Mesothelial cell of epicardium (in vitro differentiated cells): ENCODE results near the gene NOTCH2NLA. TPM values are rescaled to one million over a fixed set of nuclear protein-coding genes. Genes with fewer than 3 reads are reported as not detected.
"Not testable (repeated sequence)": the region's sequence is repeated elsewhere in the genome, so short reads cannot be mapped to it uniquely, and the experiment has no call there.

Experiments
- DNase-seq, 2 experiments: peaks; one replicate each; pipeline ENCODE4 v3.0.0; 2021; ENCODE audit warnings: low spot score in 2 of 2; ENCODE audit not compliant: unreplicated experiment in 2 of 2
- H3K27ac Mint-ChIP-seq: 2 replicates; pipeline ENCODE4 v1.8.0; 2021; ENCODE audit warnings: mixed read lengths
- H3K27me3 Mint-ChIP-seq: 2 replicates; pipeline ENCODE4 v1.8.0; 2021; ENCODE audit warnings: low read depth, mixed read lengths
- H3K36me3 Mint-ChIP-seq: 2 replicates; pipeline ENCODE4 v1.8.0; 2021; ENCODE audit warnings: mixed read lengths
- H3K4me1 Mint-ChIP-seq: 2 replicates; pipeline ENCODE4 v1.8.0; 2021; ENCODE audit warnings: mixed read lengths
- H3K4me3 Mint-ChIP-seq: 2 replicates; pipeline ENCODE4 v1.8.0; 2021; ENCODE audit warnings: mild to moderate bottlenecking, moderate library complexity, mixed read lengths
- H3K9me3 Mint-ChIP-seq: 2 replicates; pipeline ENCODE4 v1.8.0; 2021; ENCODE audit warnings: mixed read lengths
- total RNA-seq: library from RNA; stranded (reverse); gene quantifications from 3 replicates; pipeline ENCODE4 v1.2.1, GENCODE V29; 2021

Gene NOTCH2NLA
- 71.2 to 79.3 TPM (median 72.8 TPM) in 3 replicates for total RNA-seq

DNA sequence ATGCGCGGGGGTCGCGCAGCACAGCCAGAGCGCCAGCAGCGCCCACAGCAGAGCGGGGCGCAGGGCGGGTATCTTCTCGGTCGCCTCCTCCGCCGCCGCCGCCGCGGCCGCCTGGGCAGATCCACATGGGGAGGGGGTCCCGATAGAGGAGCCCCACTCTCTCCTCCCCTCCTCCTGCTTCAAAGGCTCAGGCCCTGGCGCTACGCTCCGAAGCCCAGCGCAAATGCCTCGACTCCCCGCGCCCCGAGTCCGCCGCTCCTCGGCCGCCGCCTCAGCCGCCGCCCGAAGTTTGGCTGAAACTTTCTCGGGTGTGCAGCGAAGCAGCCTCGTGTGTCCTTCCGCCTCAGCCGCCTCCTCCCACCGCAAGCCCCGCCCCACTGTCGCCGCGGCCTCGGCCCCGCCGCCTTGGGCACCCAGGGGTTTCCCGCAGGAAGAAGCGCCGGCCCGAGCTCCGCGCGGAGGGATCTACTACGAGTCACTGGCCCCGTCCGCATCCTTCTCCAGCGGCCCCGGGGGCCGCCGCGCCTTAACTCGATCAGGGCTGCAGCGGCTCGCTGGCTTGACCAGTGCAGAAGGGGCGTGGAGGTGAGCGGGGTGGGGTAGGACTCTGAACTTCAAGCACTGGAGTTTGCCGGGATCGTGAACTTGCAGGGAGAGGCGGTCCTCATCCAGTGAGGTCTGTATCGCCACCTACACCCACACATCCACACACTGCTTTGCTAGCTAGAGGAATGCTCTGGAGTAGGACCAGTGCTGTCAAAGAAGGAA lies at the start of gene NOTCH2NLA:
TSS of gene NOTCH2NLA (minus strand) at position 312 of the 768 bp plus-strand sequence. CDS start 39,684 bp downstream, outside the sequence.
- DNase-seq, result peak; percentile 8 to 63
- not testable (repeated sequence) for H3K4me1 Mint-ChIP-seq, H3K27me3 Mint-ChIP-seq, H3K9me3 Mint-ChIP-seq, H3K36me3 Mint-ChIP-seq
- Mint-ChIP-seq H3K27ac (peak within 1 kb of the TSS; percentile 80), H3K4me3 (peak within 1 kb of the TSS; percentile 68)

DNA sequence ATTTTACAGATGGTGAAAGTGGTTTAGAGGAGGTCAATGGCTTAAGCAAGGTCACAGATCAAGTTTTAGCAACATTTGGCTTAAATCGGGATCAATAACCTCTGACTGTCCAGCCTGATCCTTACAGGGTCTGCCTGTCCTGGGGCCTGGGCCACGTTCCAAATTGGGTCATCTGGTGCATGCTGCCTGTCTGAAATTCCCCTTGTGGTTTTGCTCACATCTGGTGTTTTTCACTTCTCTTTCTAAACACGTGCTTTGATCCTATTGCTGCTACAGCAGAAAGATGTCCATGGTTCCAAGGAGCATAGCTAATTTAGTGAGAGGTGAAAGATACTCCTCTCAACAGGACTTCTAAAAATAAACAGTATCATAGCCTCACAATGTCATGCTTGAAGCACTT lies 49.5 kb upstream of the NOTCH2NLA start:
- not testable (repeated sequence) for H3K27ac Mint-ChIP-seq, H3K36me3 Mint-ChIP-seq, H3K4me1 Mint-ChIP-seq, H3K4me3 Mint-ChIP-seq, DNase-seq, H3K27me3 Mint-ChIP-seq, H3K9me3 Mint-ChIP-seq

DNA sequence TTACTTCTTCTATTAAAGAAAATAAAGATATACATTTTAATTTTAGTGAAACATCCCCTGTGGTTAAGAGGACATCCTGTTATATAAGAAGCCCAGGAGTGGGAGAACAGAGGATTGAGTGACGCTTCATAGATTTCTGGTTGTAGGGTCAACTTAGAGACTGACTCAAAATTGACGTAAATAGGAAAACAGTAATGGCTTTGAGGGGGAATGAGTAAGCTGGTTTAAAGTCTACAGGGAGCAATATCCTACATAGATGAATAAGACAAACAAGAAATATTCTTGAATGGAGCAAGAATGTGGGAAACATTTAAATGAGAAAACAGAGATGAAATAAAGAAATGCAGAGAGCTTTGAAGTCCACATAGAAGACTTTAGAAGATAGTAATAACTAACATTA lies 48.3 kb upstream of the NOTCH2NLA start:
- not testable (repeated sequence) for H3K36me3 Mint-ChIP-seq, H3K27ac Mint-ChIP-seq, H3K9me3 Mint-ChIP-seq, H3K4me1 Mint-ChIP-seq, H3K4me3 Mint-ChIP-seq, H3K27me3 Mint-ChIP-seq, DNase-seq

DNA sequence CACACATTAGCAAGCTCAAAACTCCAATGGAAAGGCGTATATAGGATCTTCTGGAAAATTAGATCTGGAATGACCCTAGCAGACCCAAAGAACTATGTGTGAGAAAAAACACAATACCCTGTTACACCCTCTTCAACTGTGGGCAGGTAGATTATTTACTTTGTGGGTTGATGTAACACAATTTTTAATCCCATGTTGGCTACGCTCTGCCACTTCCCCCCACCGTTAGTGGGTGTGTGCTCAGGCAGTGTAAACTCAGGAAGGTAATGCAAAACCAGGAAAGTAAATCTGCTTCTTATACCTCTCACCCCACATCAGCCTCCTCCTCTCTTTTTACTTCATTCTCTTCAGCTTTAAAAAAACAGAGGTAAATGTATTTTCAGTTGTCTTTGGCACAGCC lies 45.3 kb upstream of the NOTCH2NLA start:
- H3K27me3 Mint-ChIP-seq, H3K4me1 Mint-ChIP-seq, H3K4me3 Mint-ChIP-seq, H3K27ac Mint-ChIP-seq, H3K9me3 Mint-ChIP-seq, DNase-seq, H3K36me3 Mint-ChIP-seq: not testable (repeated sequence)

DNA sequence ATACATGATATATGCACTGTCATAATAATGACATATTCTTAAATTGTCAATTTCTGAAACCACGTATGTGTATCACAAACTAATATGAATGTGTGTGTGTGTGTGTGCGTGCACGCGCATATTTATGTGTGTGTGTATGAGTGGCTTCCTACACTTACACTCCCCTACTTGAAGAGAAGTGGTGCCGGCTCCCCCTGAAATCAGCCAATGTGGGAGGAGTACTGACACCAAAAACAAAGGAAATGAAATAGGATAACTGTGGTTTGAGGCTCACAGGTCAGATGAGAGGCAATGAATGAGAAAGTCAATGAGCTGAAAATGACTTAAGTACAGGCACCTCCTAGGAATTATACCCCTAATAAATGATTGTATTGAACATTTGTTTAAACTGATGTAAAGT lies 44.4 kb upstream of the NOTCH2NLA start:
- H3K27me3 Mint-ChIP-seq, H3K4me3 Mint-ChIP-seq, H3K9me3 Mint-ChIP-seq, H3K36me3 Mint-ChIP-seq, H3K4me1 Mint-ChIP-seq, DNase-seq, H3K27ac Mint-ChIP-seq: not testable (repeated sequence)

DNA sequence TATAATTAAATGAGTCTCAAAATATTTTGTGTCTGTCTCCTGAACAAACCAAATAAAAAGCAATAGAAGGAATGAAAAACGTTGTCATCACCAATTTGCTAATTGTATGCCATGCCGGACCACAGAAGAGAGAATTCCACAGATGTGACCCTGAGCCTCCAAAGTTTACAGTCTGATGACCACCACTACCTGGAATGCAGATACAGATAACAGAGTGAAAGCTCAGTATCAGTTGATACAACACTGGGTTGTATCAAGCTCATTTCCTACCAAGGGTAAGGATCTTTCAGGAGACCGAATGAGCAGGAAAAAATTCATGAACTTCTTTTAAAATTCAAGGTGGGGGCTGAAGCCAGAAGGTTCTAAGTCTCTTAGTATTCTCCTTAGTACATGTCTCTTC lies 43.9 kb upstream of the NOTCH2NLA start:
- H3K36me3 Mint-ChIP-seq, DNase-seq, H3K4me3 Mint-ChIP-seq, H3K4me1 Mint-ChIP-seq, H3K9me3 Mint-ChIP-seq, H3K27ac Mint-ChIP-seq, H3K27me3 Mint-ChIP-seq: not testable (repeated sequence)

DNA sequence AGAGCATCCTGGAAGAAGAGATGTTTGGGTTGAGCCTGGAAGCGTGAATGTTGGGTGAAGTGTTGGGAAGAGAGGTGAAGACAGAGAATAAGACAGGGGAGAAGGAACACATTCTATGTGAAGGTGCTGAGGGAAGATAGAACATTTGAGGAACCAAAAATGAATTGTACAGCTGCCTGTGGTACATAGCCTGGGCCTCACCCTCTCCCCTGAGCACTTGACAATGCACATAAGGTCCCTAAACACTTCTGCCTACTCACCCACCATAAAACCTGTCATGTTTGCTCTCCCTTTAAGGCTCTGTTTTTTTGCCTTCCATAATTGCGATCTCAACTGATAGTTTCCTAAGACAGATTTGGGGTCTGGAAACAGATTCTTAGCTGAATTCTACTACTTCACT lies 43.2 kb upstream of the NOTCH2NLA start:
- not testable (repeated sequence) for H3K36me3 Mint-ChIP-seq, DNase-seq, H3K4me1 Mint-ChIP-seq, H3K4me3 Mint-ChIP-seq, H3K9me3 Mint-ChIP-seq, H3K27ac Mint-ChIP-seq, H3K27me3 Mint-ChIP-seq

DNA sequence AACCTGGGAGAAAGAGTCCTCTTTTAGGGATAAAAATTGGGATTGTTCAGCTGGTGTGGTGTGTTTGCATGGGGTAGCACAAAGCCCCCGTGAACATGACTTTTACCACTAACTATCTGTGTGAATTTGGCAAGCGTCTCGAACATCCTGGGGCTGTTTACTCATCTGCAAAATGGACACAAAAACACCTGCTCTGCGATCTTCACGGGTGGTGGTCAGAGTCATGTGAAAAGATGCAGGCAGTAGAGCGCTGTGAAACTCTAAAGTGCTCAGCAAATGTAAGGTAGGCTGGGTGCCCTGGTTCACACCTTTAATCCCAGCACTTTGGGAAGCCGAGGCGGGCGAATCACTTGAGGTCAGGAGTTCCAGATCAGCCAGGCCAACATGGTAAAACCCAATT lies 41.3 kb upstream of the NOTCH2NLA start:
- H3K27ac Mint-ChIP-seq, H3K36me3 Mint-ChIP-seq, H3K27me3 Mint-ChIP-seq, DNase-seq, H3K4me3 Mint-ChIP-seq, H3K4me1 Mint-ChIP-seq, H3K9me3 Mint-ChIP-seq: not testable (repeated sequence)

DNA sequence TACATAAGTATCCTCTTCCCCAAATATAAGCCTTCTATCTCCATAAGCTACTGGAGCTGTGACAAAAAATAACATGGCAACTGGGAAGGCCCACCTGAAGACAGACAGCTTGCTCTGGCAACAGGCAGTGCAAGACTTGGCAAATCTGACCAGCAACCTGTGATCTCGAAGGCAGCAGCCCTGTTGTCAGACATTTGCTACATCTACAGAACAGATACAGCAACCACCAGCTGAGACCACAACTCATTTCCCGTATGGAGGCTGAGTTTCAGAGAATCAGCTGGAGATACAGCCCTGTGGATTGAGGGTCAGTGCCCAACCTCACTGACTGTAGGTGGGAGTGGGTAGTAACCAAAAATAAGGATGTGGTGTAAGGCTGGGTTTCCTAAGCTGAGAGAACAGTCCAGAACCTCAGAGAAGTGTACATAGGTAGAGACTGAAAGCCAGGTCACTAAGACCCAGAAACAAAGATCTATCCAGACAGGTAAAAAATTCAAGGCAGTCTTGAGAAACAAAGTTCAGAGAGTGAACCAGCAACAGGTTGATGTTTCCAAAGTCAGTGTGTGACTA lies 37.4 kb upstream of the NOTCH2NLA start:
- H3K36me3 Mint-ChIP-seq, H3K9me3 Mint-ChIP-seq, H3K27me3 Mint-ChIP-seq, DNase-seq, H3K4me1 Mint-ChIP-seq, H3K27ac Mint-ChIP-seq, H3K4me3 Mint-ChIP-seq: not testable (repeated sequence)

DNA sequence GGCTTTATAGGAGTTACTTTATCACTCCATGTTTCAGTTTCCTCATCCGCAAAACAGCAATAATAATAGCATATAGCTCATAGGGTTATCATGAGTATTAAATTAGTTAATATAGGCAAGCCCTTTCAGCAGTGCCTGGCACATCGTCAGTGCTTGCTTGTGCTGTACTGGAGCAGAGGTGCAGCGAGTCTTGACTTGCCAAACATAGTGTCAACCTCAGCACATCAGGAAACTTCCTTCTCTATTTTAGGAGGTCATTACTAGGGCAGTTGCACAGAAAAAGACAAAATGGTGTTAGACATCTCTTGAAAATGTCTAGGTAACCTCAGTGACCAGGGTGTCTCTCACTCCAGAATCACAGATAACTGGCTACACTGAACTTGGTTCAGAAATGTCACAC lies 35.9 kb upstream of the NOTCH2NLA start:
- DNase-seq, H3K9me3 Mint-ChIP-seq, H3K4me3 Mint-ChIP-seq, H3K36me3 Mint-ChIP-seq, H3K27me3 Mint-ChIP-seq, H3K4me1 Mint-ChIP-seq, H3K27ac Mint-ChIP-seq: not testable (repeated sequence)

DNA sequence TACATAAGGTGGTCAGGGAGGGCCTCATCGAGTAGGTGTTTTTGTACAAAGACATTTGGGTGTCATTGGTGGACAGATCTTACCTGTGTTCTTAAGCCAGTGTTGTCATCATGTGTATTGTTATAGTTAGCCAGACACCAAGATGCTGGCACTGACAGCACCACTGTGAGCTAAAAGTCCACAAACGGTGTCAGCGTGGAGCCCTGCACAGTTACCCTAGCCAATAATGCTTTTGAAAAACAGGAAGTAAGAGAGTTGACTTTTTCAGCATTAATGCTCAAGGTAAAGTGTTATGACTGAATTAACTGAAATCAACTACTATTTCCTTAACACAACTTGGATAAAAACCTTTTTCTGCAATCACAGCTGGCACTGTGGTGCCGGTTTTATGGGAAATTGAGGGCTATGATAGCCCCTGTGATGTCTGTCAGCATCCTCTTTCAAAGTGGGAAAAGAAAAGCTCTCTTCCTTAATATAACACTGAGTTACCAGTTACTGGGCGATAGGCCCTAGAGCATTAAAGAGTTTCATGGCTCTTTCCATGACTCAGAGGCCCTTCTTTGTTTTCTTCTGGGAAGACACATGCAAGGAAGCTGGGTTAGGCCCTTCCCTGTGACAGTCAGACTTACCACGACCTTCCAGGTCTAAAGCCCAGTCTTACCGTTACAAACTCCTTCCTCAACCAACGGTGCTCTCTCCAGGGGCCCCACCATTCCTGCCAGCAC lies 31.3 kb upstream of the NOTCH2NLA start:
- not testable (repeated sequence) for DNase-seq, H3K4me3 Mint-ChIP-seq, H3K36me3 Mint-ChIP-seq, H3K4me1 Mint-ChIP-seq, H3K9me3 Mint-ChIP-seq, H3K27me3 Mint-ChIP-seq, H3K27ac Mint-ChIP-seq

DNA sequence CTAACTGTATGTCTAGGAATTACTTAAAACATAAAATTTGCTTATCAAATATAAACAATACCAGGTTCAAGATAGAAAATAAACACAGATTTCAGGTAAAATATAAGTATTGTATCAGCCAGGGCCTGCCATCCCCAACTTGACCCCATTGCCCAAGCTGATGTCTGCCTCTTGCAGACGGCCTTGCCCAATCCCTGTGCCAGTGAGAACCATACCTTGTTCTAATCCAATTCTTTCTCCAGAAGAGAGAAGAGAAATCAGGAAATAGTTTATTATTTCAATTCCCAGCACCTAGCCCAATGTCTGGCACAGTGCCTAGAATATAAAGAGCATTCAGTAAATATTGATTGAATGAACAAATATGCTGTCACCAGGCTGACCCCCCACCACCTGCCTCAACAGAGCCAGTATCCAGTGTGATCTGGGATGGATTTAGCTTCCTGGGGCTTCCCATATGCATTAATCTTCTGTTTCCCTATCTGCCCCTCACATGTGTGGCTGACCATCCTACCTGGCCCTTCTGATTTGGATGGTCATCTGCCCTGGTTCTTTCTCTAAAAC lies 29.3 kb upstream of the NOTCH2NLA start:
- not testable (repeated sequence) for DNase-seq, H3K27me3 Mint-ChIP-seq, H3K9me3 Mint-ChIP-seq, H3K36me3 Mint-ChIP-seq, H3K27ac Mint-ChIP-seq, H3K4me1 Mint-ChIP-seq, H3K4me3 Mint-ChIP-seq

DNA sequence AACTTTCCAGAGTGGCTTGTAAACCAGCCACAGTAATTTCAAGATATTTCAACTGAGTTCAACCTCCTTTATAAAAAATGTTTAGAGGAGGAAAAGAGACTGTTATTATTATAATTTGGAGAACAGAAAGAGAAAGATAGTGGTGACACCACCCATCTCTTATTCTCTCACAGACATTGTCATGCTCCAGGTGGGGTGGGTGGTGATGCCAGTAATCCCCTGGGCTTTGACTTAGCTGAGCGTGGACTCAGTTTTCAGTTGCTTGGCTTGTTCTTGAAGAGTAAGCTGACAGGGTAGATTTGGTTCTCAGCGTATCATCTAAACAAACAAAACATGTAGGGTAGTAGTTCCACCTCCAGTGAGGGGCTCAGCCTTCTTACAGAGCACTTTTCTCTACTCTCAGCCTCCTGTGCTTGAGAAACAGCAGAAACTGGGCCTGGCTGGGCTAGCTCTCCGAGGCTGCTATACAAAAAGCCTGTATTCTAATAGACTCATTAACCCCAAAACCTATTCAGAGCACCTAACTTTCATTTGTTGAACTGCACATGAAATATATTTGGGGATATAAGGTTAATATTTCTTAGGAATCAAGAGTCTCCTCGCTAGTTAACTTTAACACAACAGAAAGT lies 25.9 kb upstream of the NOTCH2NLA start:
- H3K4me1 Mint-ChIP-seq, DNase-seq, H3K4me3 Mint-ChIP-seq, H3K9me3 Mint-ChIP-seq, H3K27ac Mint-ChIP-seq, H3K36me3 Mint-ChIP-seq, H3K27me3 Mint-ChIP-seq: not testable (repeated sequence)
